ENCODE data around the gene POU4F1.

POU4F1 gene

GRCh38 chr13:78600280-78600883, 3.0 kb downstream of the POU4F1 start:
- H3K27ac Mint-ChIP-seq: peak overlapping the region; percentile 56
- no peaks in the 10 kb centered on the region for H3K9me3 Mint-ChIP-seq
- H3K36me3 Mint-ChIP-seq: peaks cover 8% of the 10 kb centered on the region
- peak overlapping the region; percentile 46 for H3K4me3 Mint-ChIP-seq
- peaks cover 45% of the 10 kb centered on the region for H3K4me1 Mint-ChIP-seq
- CTCF ChIA-PET: no interaction called here
- DNase-seq: no peak
- H3K27me3 Mint-ChIP-seq: peaks cover 94% of the 10 kb centered on the region

- CTCF ChIA-PET: no interaction called here
- H3K27me3 Mint-ChIP-seq: peaks cover 94% of the 10 kb centered on the region
- no peak for DNase-seq
- no peak overlapping the region for H3K27ac Mint-ChIP-seq
- no peak overlapping the region for H3K4me3 Mint-ChIP-seq
- peaks cover 42% of the 10 kb centered on the region for H3K4me1 Mint-ChIP-seq
- no peaks in the 10 kb centered on the region for H3K9me3 Mint-ChIP-seq
- peaks cover 8% of the 10 kb centered on the region for H3K36me3 Mint-ChIP-seq
Observed at GRCh38 chr13:78599645-78600279, 3.6 kb downstream of the POU4F1 start.

GRCh38 chr13:78598966-78599644, 4.2 kb downstream of the POU4F1 start:
- Mint-ChIP-seq H3K4me3 (no peak overlapping the region), H3K27ac (no peak overlapping the region), H3K4me1 (peaks cover 38% of the 10 kb centered on the region), H3K27me3 (peaks cover 94% of the 10 kb centered on the region), H3K36me3 (peaks cover 8% of the 10 kb centered on the region), H3K9me3 (no peaks in the 10 kb centered on the region)
- CTCF ChIA-PET: no interaction called here
- no peak for DNase-seq

GRCh38 chr13:78598116-78598781, 5.1 kb downstream of the POU4F1 start:
- CTCF ChIA-PET: no interaction called here
- peaks cover 31% of the 10 kb centered on the region for H3K4me1 Mint-ChIP-seq
- H3K27ac Mint-ChIP-seq: no peak overlapping the region
- peaks cover 94% of the 10 kb centered on the region for H3K27me3 Mint-ChIP-seq
- no peaks in the 10 kb centered on the region for H3K9me3 Mint-ChIP-seq
- H3K4me3 Mint-ChIP-seq: no peak overlapping the region
- DNase-seq: no peak
- H3K36me3 Mint-ChIP-seq: peaks cover 8% of the 10 kb centered on the region

GRCh38 chr13:78597602-78597932, 5.8 kb downstream of the POU4F1 start:
- no peaks in the 10 kb centered on the region for H3K9me3 Mint-ChIP-seq
- peaks cover 6% of the 10 kb centered on the region for H3K36me3 Mint-ChIP-seq
- CTCF ChIA-PET: no interaction called here
- H3K27ac Mint-ChIP-seq: peak overlapping the region; percentile 64
- H3K27me3 Mint-ChIP-seq: peaks cover 92% of the 10 kb centered on the region
- H3K4me3 Mint-ChIP-seq: peak overlapping the region; percentile 23
- H3K4me1 Mint-ChIP-seq: peaks cover 27% of the 10 kb centered on the region
- no peak for DNase-seq

GRCh38 chr13:78596736-78597601, 6.4 kb downstream of the POU4F1 start:
- Mint-ChIP-seq H3K4me3 (peak overlapping the region; percentile 28), H3K9me3 (no peaks in the 10 kb centered on the region), H3K4me1 (peaks cover 23% of the 10 kb centered on the region), H3K27ac (peak overlapping the region; percentile 64), H3K36me3 (peaks cover 3% of the 10 kb centered on the region), H3K27me3 (peaks cover 93% of the 10 kb centered on the region)
- DNase-seq: no peak
- CTCF ChIA-PET: no interaction called here

DNA sequence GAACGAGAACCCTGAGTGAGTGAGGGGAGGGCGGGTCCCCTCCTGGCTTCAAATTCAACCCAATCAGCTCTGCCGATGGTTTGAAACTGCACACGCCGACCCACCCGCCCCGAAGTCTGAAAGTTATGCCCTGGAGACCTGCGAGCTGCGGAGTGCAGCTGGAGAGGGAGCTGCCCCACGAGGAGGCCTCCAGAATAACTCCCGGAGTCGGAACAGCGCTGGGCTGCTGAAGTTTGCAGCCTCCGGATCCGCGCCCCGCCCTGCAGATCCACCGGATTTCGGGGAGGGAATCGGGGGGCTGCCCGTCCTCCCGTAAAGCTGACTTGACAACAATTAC, 7.0 kb downstream of the POU4F1 start:
- peaks cover 2% of the 10 kb centered on the region for H3K36me3 Mint-ChIP-seq
- H3K27ac Mint-ChIP-seq: peak overlapping the region; percentile 49
- no peaks in the 10 kb centered on the region for H3K9me3 Mint-ChIP-seq
- H3K27me3 Mint-ChIP-seq: peaks cover 89% of the 10 kb centered on the region
- H3K4me1 Mint-ChIP-seq: peaks cover 21% of the 10 kb centered on the region
- no peak overlapping the region for H3K4me3 Mint-ChIP-seq
- CTCF ChIA-PET: no interaction called here
- DNase-seq: no peak

DNA sequence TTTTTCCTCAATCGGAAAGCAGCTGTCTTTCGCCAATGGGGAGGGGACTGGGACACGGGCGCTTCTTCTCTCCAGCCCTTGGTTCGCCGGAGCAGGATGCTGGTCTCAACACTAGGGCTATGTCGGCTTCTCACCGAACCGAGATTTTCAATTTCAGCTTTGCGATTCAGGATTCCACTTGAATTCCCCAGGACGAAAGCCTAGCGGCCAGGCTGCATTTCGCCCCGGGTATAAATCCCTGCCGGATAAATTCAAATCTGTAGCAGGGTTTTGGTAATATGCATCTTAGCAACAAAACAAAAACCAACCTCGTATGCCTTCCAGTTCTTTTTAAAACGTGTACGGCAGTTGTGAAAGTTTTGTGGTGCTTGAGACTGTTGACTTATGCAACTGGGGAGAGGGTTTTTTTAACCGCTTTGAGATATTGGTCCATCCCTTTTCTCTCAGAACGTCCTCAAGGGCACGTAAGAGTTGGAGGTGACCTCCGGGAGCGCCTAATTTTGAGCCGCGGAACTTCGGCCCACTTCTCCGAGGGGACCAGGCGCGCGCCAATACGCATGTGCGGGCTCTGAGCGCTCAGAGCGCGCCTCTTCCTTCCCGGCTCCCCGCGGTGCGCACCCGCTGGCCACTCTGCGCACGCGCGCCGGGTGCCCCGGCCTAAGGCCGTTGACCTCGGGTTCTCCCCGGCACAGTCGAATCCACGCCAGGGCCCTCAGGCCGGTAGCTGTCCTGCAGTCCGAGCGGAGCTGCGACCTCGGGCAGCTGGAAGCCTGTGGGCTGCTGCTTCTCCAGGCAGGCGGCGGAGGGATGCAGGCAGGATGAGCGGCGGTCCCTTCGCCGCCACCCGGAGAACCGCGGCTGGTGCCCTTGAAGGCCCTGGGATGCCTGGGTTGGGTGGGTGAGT, 7.6 kb downstream of the POU4F1 start:
- Mint-ChIP-seq H3K27me3 (peaks cover 83% of the 10 kb centered on the region), H3K27ac (peak overlapping the region; percentile 74), H3K9me3 (no peaks in the 10 kb centered on the region), H3K4me1 (peaks cover 15% of the 10 kb centered on the region), H3K4me3 (peak overlapping the region; percentile 18), H3K36me3 (no peaks in the 10 kb centered on the region)
- DNase-seq: no peak
- CTCF ChIA-PET: no interaction called here

DNA sequence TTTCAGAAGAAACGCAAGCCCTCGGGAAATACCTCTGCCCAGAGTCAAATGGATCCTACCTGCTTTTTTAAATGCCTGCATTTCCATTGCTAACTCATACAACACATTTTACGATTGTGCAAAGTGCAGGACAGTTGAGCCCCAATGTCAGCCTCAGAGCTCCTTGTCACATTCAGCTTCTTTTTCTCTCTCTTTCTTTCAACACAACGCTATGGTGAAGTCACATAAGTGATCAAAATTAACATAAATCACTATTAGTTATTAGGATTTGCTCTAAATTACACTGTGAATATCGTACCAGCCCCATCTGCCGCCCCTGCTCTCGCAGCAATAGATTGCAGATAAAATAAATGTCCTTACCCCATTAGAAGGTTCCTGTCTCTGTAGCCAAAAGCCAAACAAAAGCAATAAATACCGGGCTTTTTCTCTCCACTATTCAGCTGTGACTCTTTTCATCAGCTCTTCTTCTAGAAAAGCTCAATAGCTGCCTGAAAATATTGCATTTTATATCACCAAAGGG, 8.8 kb downstream of the POU4F1 start:
- no peaks in the 10 kb centered on the region for H3K9me3 Mint-ChIP-seq
- H3K27ac Mint-ChIP-seq: peak overlapping the region; percentile 71
- DNase-seq: no peak
- CTCF ChIA-PET: no interaction called here
- H3K36me3 Mint-ChIP-seq: no peaks in the 10 kb centered on the region
- no peak overlapping the region for H3K4me3 Mint-ChIP-seq
- peaks cover 75% of the 10 kb centered on the region for H3K27me3 Mint-ChIP-seq
- peaks cover 8% of the 10 kb centered on the region for H3K4me1 Mint-ChIP-seq

DNA sequence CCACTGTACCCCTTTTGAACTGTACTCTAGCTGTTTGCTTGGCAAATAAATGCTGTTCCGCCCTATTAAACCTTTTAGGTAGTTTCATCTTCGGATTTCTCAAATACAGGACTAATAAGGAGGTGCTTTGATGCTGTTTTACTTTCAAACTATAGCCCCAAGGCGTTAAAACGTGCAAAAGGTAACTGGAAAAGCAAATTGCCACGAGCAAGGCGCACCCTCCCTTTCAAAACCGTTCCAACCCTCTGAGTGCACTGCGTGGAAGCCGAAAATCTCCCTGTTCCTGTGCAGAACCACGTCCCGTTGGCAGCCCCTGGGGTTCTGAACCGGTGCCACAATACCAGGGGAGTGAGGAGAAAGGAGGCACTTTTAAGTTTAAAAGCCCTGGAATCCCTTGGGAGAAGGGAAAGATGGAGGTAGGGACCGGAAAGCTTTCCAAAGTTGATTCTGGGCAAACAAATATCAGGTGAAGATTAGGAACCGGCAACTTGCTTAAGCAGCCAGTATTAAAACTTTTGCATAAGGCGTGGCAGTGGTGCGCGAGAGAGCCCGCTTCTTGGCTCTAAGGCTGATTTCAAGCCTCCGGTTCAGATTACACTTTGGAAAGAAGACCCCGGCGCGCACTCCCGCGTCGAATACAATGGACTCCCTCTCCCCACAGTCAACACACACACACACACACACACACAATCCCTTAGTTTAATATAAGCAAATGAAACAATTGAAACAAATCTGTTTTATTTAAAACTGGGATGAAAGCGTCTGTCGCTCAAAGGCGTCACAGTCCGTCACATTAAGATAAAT, 9.5 kb downstream of the POU4F1 start:
- no peaks in the 10 kb centered on the region for H3K36me3 Mint-ChIP-seq
- no peak for DNase-seq
- H3K4me1 Mint-ChIP-seq: peaks cover 8% of the 10 kb centered on the region
- H3K27me3 Mint-ChIP-seq: peaks cover 76% of the 10 kb centered on the region
- peak overlapping the region; percentile 71 for H3K27ac Mint-ChIP-seq
- no peak overlapping the region for H3K4me3 Mint-ChIP-seq
- no peaks in the 10 kb centered on the region for H3K9me3 Mint-ChIP-seq
- CTCF ChIA-PET: no interaction called here

GRCh38 chr13:78593129-78593528, 10.2 kb downstream of the POU4F1 start:
- no peaks in the 10 kb centered on the region for H3K9me3 Mint-ChIP-seq
- DNase-seq: no peak
- H3K36me3 Mint-ChIP-seq: no peaks in the 10 kb centered on the region
- no peak overlapping the region for H3K4me3 Mint-ChIP-seq
- peaks cover 8% of the 10 kb centered on the region for H3K4me1 Mint-ChIP-seq
- CTCF ChIA-PET: no interaction called here
- peaks cover 76% of the 10 kb centered on the region for H3K27me3 Mint-ChIP-seq
- H3K27ac Mint-ChIP-seq: peak overlapping the region; percentile 64

- no peak for DNase-seq
- Mint-ChIP-seq H3K27me3 (peaks cover 78% of the 10 kb centered on the region), H3K4me1 (peaks cover 8% of the 10 kb centered on the region), H3K4me3 (no peak overlapping the region), H3K27ac (no peak overlapping the region), H3K9me3 (no peaks in the 10 kb centered on the region), H3K36me3 (no peaks in the 10 kb centered on the region)
- CTCF ChIA-PET: no interaction called here
Observed at GRCh38 chr13:78592584-78592983, 10.8 kb downstream of the POU4F1 start.

GRCh38 chr13:78589206-78589605, 14.1 kb downstream of the POU4F1 start:
- no peak overlapping the region for H3K27ac Mint-ChIP-seq
- no peaks in the 10 kb centered on the region for H3K36me3 Mint-ChIP-seq
- CTCF ChIA-PET: no interaction called here
- peaks cover 66% of the 10 kb centered on the region for H3K27me3 Mint-ChIP-seq
- peak; percentile 41 for DNase-seq
- no peak overlapping the region for H3K4me3 Mint-ChIP-seq
- no peaks in the 10 kb centered on the region for H3K9me3 Mint-ChIP-seq
- no peaks in the 10 kb centered on the region for H3K4me1 Mint-ChIP-seq

Data from activated naive CD4-positive, alpha-beta T cell treated with anti-CD3 and anti-CD28 coated beads, Interleukin-2, amount 10 ng/mL, durations not matched to agents 7 days and 5 days (primary cell).